Skeletal muscle cell (primary cell): ENCODE data around the gene COL21A1.
"Not testable (repeated sequence)": the region's sequence is repeated elsewhere in the genome, so short reads cannot be mapped to it uniquely, and the experiment has no call there.

ENCODE experiments used
- DNase-seq: peaks from one replicate; pipeline ENCODE4 v3.0.0-alpha.2; 2010; ENCODE audit warnings: low read depth
- H3K4me3 ChIP-seq: 2 replicates; pipeline ENCODE4 v1.5.1; 2011; ENCODE audit warnings: low read depth, mild to moderate bottlenecking, control low read depth, low read length, moderate library complexity

Gene COL21A1

GRCh38 chr6:56246881-56247653, at the start of gene COL21A1:
Gene COL21A1 (minus strand): TSS chr6:56247580. CDS start chr6:56182618, 64,962 bp downstream.
- DNase-seq: no peak
- peak within 1 kb of the TSS; percentile 65 for H3K4me3 ChIP-seq

- no peak overlapping the region for H3K4me3 ChIP-seq
- DNase-seq: no peak
These were observed 46.4 kb upstream of the COL21A1 start for GRCh38 chr6:56293781-56294180.

- H3K4me3 ChIP-seq: no peak overlapping the region
- peak; percentile 61 for DNase-seq
These were observed 45.3 kb upstream of the COL21A1 start for GRCh38 chr6:56292505-56293181.

- no peak for DNase-seq
- no peak overlapping the region for H3K4me3 ChIP-seq
These were observed 44.0 kb upstream of the COL21A1 start for GRCh38 chr6:56291302-56291917.

GRCh38 chr6:56289721-56290120, 42.3 kb upstream of the COL21A1 start:
- no peak for DNase-seq
- no peak overlapping the region for H3K4me3 ChIP-seq

GRCh38 chr6:56288347-56288746, 41.0 kb upstream of the COL21A1 start:
- no peak for DNase-seq
- no peak overlapping the region for H3K4me3 ChIP-seq

- DNase-seq: no peak
- no peak overlapping the region for H3K4me3 ChIP-seq
These were observed 35.0 kb upstream of the COL21A1 start for GRCh38 chr6:56282391-56282790.

GRCh38 chr6:56280126-56280525, 32.7 kb upstream of the COL21A1 start:
- no peak for DNase-seq
- H3K4me3 ChIP-seq: no peak overlapping the region

- H3K4me3 ChIP-seq: no peak overlapping the region
- no peak for DNase-seq
These were observed 32.1 kb upstream of the COL21A1 start for GRCh38 chr6:56279331-56280080.

GRCh38 chr6:56278171-56278591, 30.8 kb upstream of the COL21A1 start:
- H3K4me3 ChIP-seq: no peak overlapping the region
- no peak for DNase-seq

GRCh38 chr6:56270812-56271441, 23.5 kb upstream of the COL21A1 start:
- no peak for DNase-seq
- H3K4me3 ChIP-seq: no peak overlapping the region

GRCh38 chr6:56268266-56268665, 20.9 kb upstream of the COL21A1 start:
- no peak overlapping the region for H3K4me3 ChIP-seq
- no peak for DNase-seq

GRCh38 chr6:56266011-56266410, 18.6 kb upstream of the COL21A1 start:
- H3K4me3 ChIP-seq: no peak overlapping the region
- no peak for DNase-seq

GRCh38 chr6:56263596-56264315, 16.4 kb upstream of the COL21A1 start:
- DNase-seq: no peak
- no peak overlapping the region for H3K4me3 ChIP-seq

- not testable (repeated sequence) for H3K4me3 ChIP-seq, DNase-seq
These were observed 13.2 kb upstream of the COL21A1 start for GRCh38 chr6:56260593-56260992.

GRCh38 chr6:56259234-56260077, 12.1 kb upstream of the COL21A1 start:
- no peak overlapping the region for H3K4me3 ChIP-seq
- no peak for DNase-seq

- no peak for DNase-seq
These were observed 8.0 kb upstream of the COL21A1 start for GRCh38 chr6:56255349-56255748.

GRCh38 chr6:56250266-56250665, 2.9 kb upstream of the COL21A1 start:
- no peak overlapping the region for H3K4me3 ChIP-seq
- no peak for DNase-seq

More at GRCh38 chr6:56255349-56255748, 8.0 kb upstream of the COL21A1 start:
- H3K4me3 ChIP-seq: no peak overlapping the region
